ENCODE data around the gene CYP3A4. TPM values are rescaled to one million over a fixed set of nuclear protein-coding genes. Genes with fewer than 3 reads are reported as not detected.

CYP3A4 gene
- total RNA-seq, 1 experiment from 2014 or later, result not detected

DNA sequence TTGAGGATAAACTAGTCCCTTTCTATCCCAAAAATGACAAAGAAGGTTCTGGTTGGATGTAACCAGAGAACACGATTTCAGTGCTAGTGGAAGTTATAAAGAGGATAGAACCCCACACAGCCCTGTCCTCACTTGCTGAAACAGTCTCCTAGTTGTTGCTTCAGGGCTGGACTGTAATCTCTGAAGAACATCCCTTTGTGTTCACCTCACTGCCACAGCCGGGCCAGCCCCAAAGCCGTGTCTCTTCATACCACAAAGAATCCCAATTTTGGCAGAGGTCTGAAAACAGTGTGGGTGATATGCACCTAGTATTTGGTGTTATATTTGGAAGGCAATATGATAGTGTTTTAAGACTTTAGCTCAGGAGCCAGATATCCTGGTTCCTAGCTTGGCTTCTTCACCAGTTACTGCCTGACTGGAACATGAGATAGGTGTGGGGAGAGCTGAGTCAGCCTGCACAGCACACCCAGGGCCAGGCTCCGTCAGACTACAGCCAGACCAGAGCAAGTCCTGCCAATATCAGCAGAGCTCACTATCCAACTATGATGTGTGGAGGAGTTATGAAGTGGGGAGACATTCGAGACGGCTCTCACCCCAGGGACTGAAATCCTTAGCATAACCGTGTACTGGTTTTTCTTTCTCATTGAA, 21.2 kb downstream of the CYP3A4 start:
- no peak overlapping the region for H3K27ac Mint-ChIP-seq
- Histone ChIP-seq H3K4me2 (ENCODE audit: insufficient read depth, insufficient read length, low read length) (no peak overlapping the region), H4K91ac (ENCODE audit: insufficient read length, low read depth, low read length) (no peak overlapping the region), H3K23ac (ENCODE audit: insufficient read length, low read depth, low read length) (no peak overlapping the region), H4K20me1 (ENCODE audit: control insufficient read depth, insufficient read depth, insufficient read length) (no peaks in the 10 kb centered on the region), H3K56ac (ENCODE audit: insufficient read length, low read depth, low read length) (no peak overlapping the region), H2BK5ac (ENCODE audit: insufficient read length, low read length) (no peak overlapping the region), H4K5ac (ENCODE audit: insufficient read length, low read depth, low read length) (no peak overlapping the region), H2BK20ac (ENCODE audit: low read depth, low read length, poor library complexity, severe bottlenecking) (no peak overlapping the region), H3K27ac (ENCODE audit: insufficient read length, low read depth, low read length) (no peak overlapping the region), H2BK12ac (ENCODE audit: insufficient read length, low read depth, low read length) (no peak overlapping the region), H2AFZ (ENCODE audit: low read length) (no peak overlapping the region), H3K79me2 (ENCODE audit: insufficient read depth, low read length) (no peaks in the 10 kb centered on the region), H3K18ac (ENCODE audit: insufficient read length, low read depth, low read length) (no peak overlapping the region), H2BK15ac (ENCODE audit: low read depth, low read length) (no peak overlapping the region), H3K9me3 (ENCODE audit: control insufficient read depth, low read depth, low read length) (no peaks in the 10 kb centered on the region), H3K14ac (ENCODE audit: insufficient read depth, low read length) (no peak overlapping the region), H3T11ph (ENCODE audit: low read length) (no peak overlapping the region), H2AK5ac (ENCODE audit: insufficient read length, low read length) (no peak overlapping the region), H3K4me1 (ENCODE audit: insufficient read depth, low read length) (no peaks in the 10 kb centered on the region), H3K27me3 (ENCODE audit: insufficient read depth, low read length) (no peaks in the 10 kb centered on the region), H3K23me2 (ENCODE audit: insufficient read length, low read depth, low read length, poor library complexity, severe bottlenecking) (no peaks in the 10 kb centered on the region), H3K9ac (ENCODE audit: extremely low read depth, insufficient read length, low read length) (no peak overlapping the region), H3K4ac (ENCODE audit: low read depth, low read length) (no peak overlapping the region), H4K8ac (replicated peaks; ENCODE audit: insufficient read length, low read depth, low read length) (no peak overlapping the region), H2BK120ac (ENCODE audit: low read depth, low read length, poor library complexity, severe bottlenecking) (no peak overlapping the region), H3K79me1 (ENCODE audit: insufficient read depth, low read depth, low read length, poor library complexity, severe bottlenecking) (no peaks in the 10 kb centered on the region)
- no CpG with 5 or more reads among the region's 7 CpGs for WGBS (ENCODE audit: extremely low coverage, insufficient read length, low lambda C conversion rate)
- peaks cover 6% of the 10 kb centered on the region for H3K27me3 Mint-ChIP-seq (ENCODE audit: low read depth)
- TF ChIP-seq, protein P1, sequence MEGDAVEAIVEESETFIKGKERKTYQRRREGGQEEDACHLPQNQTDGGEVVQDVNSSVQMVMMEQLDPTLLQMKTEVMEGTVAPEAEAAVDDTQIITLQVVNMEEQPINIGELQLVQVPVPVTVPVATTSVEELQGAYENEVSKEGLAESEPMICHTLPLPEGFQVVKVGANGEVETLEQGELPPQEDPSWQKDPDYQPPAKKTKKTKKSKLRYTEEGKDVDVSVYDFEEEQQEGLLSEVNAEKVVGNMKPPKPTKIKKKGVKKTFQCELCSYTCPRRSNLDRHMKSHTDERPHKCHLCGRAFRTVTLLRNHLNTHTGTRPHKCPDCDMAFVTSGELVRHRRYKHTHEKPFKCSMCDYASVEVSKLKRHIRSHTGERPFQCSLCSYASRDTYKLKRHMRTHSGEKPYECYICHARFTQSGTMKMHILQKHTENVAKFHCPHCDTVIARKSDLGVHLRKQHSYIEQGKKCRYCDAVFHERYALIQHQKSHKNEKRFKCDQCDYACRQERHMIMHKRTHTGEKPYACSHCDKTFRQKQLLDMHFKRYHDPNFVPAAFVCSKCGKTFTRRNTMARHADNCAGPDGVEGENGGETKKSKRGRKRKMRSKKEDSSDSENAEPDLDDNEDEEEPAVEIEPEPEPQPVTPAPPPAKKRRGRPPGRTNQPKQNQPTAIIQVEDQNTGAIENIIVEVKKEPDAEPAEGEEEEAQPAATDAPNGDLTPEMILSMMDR (conservative IDR thresholded peaks at IDR 0.05), result no peak
- H3K4me1 Mint-ChIP-seq, result no peaks in the 10 kb centered on the region
- H3K4me3 Mint-ChIP-seq, result no peak overlapping the region
- no peaks in the 10 kb centered on the region for H3K9me3 Mint-ChIP-seq
- no peak for DNase-seq
- no peaks in the 10 kb centered on the region for H3K36me3 Mint-ChIP-seq (ENCODE audit: insufficient read depth in 1 of 3, low read depth in 3 of 3)
